Measurements from ENCODE around the gene LYSET. TPM values are rescaled to one million over a fixed set of nuclear protein-coding genes. Genes with fewer than 3 reads are reported as not detected.
"Not testable (repeated sequence)": the region's sequence is repeated elsewhere in the genome, so short reads cannot be mapped to it uniquely, and the experiment has no call there.

Gene LYSET
- total RNA-seq, 2 donors from 2014 or later: 25.0 to 27.9 TPM

DNA sequence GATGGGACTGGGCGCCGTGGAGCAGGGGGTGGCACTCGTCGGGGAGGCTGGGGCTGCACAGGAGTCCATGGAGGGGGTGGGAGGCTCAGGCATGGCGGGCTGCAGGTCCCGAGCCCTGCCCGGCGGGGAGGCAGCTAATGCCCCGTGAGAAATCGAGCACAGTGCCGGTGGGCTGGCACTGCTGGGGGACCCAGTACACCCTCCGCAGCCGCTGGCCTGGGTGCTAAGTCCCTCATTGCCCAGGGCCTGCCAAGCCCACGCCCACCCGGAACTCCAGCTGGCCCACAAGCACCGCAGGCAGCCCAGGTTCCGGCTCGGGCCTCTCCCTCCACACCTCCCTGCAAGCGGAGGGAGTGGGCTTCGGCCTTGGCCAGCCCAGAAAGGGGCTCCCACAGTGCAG is 15.0 kb upstream of the LYSET start:
- not testable (repeated sequence) for H3K9me3 Mint-ChIP-seq
- 93 to 96% methylated on average over 4 to 20 of the region's 20 CpGs for WGBS, 2 experiments (ENCODE audit: insufficient coverage in 1 of 2, insufficient read length in 1 of 2)

DNA sequence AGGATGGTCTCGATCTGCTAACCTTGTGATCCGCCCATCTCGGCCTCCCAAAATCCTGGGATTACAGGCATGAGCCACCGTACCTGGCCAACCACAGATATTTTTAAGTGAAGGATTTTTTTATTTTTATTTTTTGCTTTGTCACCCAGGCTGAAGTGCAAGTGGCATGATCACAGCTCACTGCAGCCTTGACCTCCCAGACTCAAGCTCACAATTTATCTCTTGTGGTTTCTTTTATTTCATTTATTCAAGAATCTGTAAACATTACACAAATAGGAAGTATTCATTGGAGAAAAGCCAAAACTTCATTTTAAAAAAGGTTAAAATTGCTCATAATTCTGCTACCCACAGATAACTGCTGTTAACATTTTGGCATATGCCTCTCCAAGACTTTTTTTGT is 13.7 kb upstream of the LYSET start:
- Histone ChIP-seq H3K9me3 (ENCODE audit: control insufficient read depth, low read length) (no peaks in the 10 kb centered on the region), H3K36me3 (ENCODE audit: control insufficient read depth, insufficient read depth, low read length) (no peaks in the 10 kb centered on the region), H3K4me3 (ENCODE audit: low read length) (no peak overlapping the region), H3K4me1 (ENCODE audit: control insufficient read depth, insufficient read depth, low read length) (peaks cover 5% of the 10 kb centered on the region), H3K27me3 (ENCODE audit: control insufficient read depth, insufficient read depth, low read length, poor library complexity, severe bottlenecking) (no peaks in the 10 kb centered on the region), H3K27ac (ENCODE audit: low read depth, low read length) (no peak overlapping the region), H3K9ac (ENCODE audit: extremely low read depth, low read length, poor library complexity, severe bottlenecking) (no peak overlapping the region)
- no peaks in the 10 kb centered on the region for H3K27me3 Mint-ChIP-seq (ENCODE audit: insufficient read depth)
- 95 to 97% methylated on average over 3 to 4 of the region's 4 CpGs for WGBS, 2 experiments (ENCODE audit: insufficient coverage in 1 of 2, insufficient read length in 1 of 2)
- no peak for DNase-seq
- H3K36me3 Mint-ChIP-seq (ENCODE audit: low read depth): no peaks in the 10 kb centered on the region
- H3K4me1 Mint-ChIP-seq: peaks cover 3% of the 10 kb centered on the region
- no peak overlapping the region for H3K27ac Mint-ChIP-seq
- H3K4me3 Mint-ChIP-seq: no peak overlapping the region
- no peak for TF ChIP-seq CTCF (conservative IDR thresholded peaks at IDR 0.05)
- no peaks in the 10 kb centered on the region for H3K9me3 Mint-ChIP-seq

More for the DNA sequence above, 15.0 kb upstream of the LYSET start:
- not testable (repeated sequence) for H3K36me3 ChIP-seq (ENCODE audit: control insufficient read depth, insufficient read depth, low read length); H3K4me1 Mint-ChIP-seq; H3K27me3 ChIP-seq (ENCODE audit: control insufficient read depth, insufficient read depth, low read length, poor library complexity, severe bottlenecking); H3K4me3 ChIP-seq (ENCODE audit: low read length); H3K36me3 Mint-ChIP-seq (ENCODE audit: low read depth); H3K27me3 Mint-ChIP-seq (ENCODE audit: insufficient read depth); DNase-seq; H3K4me3 Mint-ChIP-seq; H3K4me1 ChIP-seq (ENCODE audit: control insufficient read depth, insufficient read depth, low read length); H3K27ac ChIP-seq (ENCODE audit: low read depth, low read length); H3K27ac Mint-ChIP-seq; H3K9me3 ChIP-seq (ENCODE audit: control insufficient read depth, low read length); H3K9ac ChIP-seq (ENCODE audit: extremely low read depth, low read length, poor library complexity, severe bottlenecking)

GRCh38 chr14:93173943-93174395 is 11.1 kb upstream of the LYSET start:
- H3K36me3 ChIP-seq (ENCODE audit: control insufficient read depth, insufficient read depth, low read length): no peaks in the 10 kb centered on the region
- Mint-ChIP-seq H3K27me3 (ENCODE audit: insufficient read depth) (no peaks in the 10 kb centered on the region), H3K9me3 (no peaks in the 10 kb centered on the region), H3K27ac (no peak overlapping the region), H3K36me3 (ENCODE audit: low read depth) (no peaks in the 10 kb centered on the region), H3K4me1 (peaks cover 3% of the 10 kb centered on the region), H3K4me3 (no peak overlapping the region)
- no peaks in the 10 kb centered on the region for H3K9me3 ChIP-seq (ENCODE audit: control insufficient read depth, low read length)
- 73 to 78% methylated on average over 8 to 10 of the region's 10 CpGs for WGBS, 2 experiments (ENCODE audit: insufficient coverage in 1 of 2, insufficient read length in 1 of 2)
- no peak overlapping the region for H3K27ac ChIP-seq (ENCODE audit: low read depth, low read length)
- TF ChIP-seq CTCF (conservative IDR thresholded peaks at IDR 0.05): no peak
- no peak for DNase-seq
- no peak overlapping the region for H3K9ac ChIP-seq (ENCODE audit: extremely low read depth, low read length, poor library complexity, severe bottlenecking)
- no peaks in the 10 kb centered on the region for H3K27me3 ChIP-seq (ENCODE audit: control insufficient read depth, insufficient read depth, low read length, poor library complexity, severe bottlenecking)
- no peak overlapping the region for H3K4me3 ChIP-seq (ENCODE audit: low read length)
- peaks cover 5% of the 10 kb centered on the region for H3K4me1 ChIP-seq (ENCODE audit: control insufficient read depth, insufficient read depth, low read length)

DNA sequence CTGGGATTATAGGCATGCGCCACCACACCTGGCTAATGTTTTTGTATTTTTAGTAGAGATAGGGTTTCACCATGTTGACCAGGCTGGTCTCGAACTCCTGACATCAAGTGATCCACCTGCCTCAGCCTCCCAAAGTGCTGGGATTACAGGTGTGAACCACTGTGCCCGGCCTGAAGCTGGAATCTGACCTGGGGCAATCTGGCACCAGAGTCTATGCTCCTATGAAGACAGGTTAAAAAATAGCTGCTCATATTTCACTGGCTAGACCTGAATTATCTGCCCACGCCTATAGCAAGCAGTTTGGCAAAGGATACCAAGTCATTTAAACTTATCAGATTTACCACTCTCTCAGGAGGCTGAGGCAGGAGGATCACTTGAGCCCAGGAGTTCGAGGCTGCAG is 10.4 kb upstream of the LYSET start:
- H3K9me3 Mint-ChIP-seq; H3K9ac ChIP-seq (ENCODE audit: extremely low read depth, low read length, poor library complexity, severe bottlenecking); H3K27ac Mint-ChIP-seq; H3K27me3 Mint-ChIP-seq (ENCODE audit: insufficient read depth); H3K9me3 ChIP-seq (ENCODE audit: control insufficient read depth, low read length); H3K4me3 ChIP-seq (ENCODE audit: low read length); H3K4me1 Mint-ChIP-seq; H3K4me1 ChIP-seq (ENCODE audit: control insufficient read depth, insufficient read depth, low read length); H3K36me3 Mint-ChIP-seq (ENCODE audit: low read depth); H3K4me3 Mint-ChIP-seq; H3K36me3 ChIP-seq (ENCODE audit: control insufficient read depth, insufficient read depth, low read length); H3K27me3 ChIP-seq (ENCODE audit: control insufficient read depth, insufficient read depth, low read length, poor library complexity, severe bottlenecking); H3K27ac ChIP-seq (ENCODE audit: low read depth, low read length); DNase-seq: not testable (repeated sequence)
- 85 to 93% methylated on average over 4 to 5 of the region's 5 CpGs for WGBS, 2 experiments (ENCODE audit: insufficient coverage in 1 of 2, insufficient read length in 1 of 2)
